Skin of body (tissue), 2 donors: Measurements from ENCODE around the gene BHLHA15. TPM values are rescaled to one million over a fixed set of nuclear protein-coding genes. Genes with fewer than 3 reads are reported as not detected.

Experiments
- DNase-seq: peaks from one replicate; lab custom pipeline; 2025; lab: John Stamatoyannopoulos, UW
- total RNA-seq: library from RNA; depleted of rRNA; stranded (reverse); fragments of >200 nt; gene quantifications from one replicate; pipeline ENCODE4 v1.2.3, GENCODE V29; 2014

Gene BHLHA15
- total RNA-seq, 1 donor from 2014 or later, result 0.49 TPM

- no peak for DNase-seq
Observed at GRCh38 chr7:98241674-98242241, 30.5 kb downstream of the BHLHA15 start.

DNA sequence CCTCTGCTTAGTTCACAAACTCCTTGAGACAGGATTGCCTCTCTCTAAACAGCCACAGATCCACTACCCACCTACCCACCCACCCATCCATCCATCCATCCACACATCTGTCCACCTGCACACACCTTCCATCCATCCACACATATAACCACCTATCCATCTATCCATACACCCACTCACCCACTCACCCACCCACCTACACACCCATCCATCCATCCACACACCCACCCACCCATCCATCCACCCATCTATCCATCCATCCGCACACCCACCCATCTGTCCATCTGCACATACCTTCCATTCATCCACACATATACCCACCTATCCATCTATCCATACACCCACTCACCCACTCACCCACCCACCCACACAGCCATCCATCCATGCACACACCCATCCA is 31.1 kb downstream of the BHLHA15 start:
- DNase-seq, result no peak

DNA sequence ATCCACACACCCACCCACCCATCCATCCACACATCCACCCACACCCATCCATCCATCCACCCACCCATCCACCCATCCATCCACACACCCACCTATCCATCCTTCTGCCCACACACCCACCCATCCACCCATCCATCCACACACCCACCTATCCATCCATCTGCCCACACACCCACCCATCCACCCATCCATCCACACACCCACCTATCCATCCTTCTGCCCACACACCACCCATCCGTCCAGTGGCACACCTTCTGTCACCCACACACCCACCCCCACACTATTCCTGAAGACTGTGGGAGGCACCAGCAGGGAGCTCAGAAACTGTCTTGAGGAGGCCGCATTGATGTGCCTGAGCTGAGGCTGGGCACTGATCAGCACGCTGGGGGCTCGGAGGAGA is 31.7 kb downstream of the BHLHA15 start:
- DNase-seq, result no peak

DNA sequence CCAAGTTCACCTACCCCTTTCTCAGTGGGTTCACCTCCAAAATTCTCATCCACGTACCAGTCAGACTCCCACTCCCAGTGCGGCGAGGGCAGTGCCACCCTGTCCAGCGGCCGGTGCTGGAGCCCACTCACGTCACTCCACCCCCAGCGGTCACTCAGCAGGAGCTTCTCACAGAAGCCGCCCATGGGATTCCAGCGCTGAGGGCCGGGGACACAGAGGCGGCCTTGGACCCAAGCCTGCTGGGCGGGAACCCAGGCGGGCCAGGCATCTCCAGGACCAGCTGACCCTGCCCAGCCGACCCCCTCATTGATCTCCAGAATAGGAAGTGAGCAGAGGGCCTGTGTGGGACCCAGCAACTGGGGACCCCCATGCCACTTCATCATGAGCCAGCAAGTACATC is 33.6 kb downstream of the BHLHA15 start:
- DNase-seq, result no peak

DNA sequence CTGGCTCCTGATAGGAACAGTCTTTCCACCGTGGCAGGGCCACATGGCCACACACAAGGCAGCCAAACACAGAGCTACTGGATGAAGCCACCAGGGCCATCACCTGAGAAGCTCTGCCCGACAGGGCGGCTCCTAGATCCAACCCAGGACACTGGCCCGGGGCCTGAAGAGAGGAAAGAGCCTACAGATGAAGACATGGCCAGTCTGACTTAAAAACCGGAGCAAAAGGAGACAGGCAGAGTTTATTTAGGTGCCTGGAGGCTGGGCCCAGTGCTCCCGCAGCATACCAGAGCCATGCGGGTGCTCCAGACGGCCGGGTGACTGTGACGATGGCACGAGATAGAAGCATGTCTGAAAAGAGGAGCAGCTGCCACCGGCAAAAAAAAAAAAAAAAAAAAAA is 36.9 kb downstream of the BHLHA15 start:
- DNase-seq, result no peak

GRCh38 chr7:98249106-98249505 is 37.9 kb downstream of the BHLHA15 start:
- DNase-seq, result no peak

GRCh38 chr7:98250789-98251188 is 39.5 kb downstream of the BHLHA15 start:
- DNase-seq, result no peak

GRCh38 chr7:98251231-98251600 is 40.0 kb downstream of the BHLHA15 start:
- no peak for DNase-seq

- DNase-seq, result peak; percentile 85
Observed at GRCh38 chr7:98251601-98252424, 40.6 kb downstream of the BHLHA15 start, which contains the start of gene TECPR1. TECPR1 (minus strand) TSS chr7:98252232; CDS start chr7:98246146, 6,086 bp downstream.

GRCh38 chr7:98252425-98253054 is 41.3 kb downstream of the BHLHA15 start:
- no peak for DNase-seq

GRCh38 chr7:98254516-98254915 is 43.3 kb downstream of the BHLHA15 start:
- no peak for DNase-seq

- DNase-seq, result no peak
Observed at GRCh38 chr7:98254951-98255610, 43.8 kb downstream of the BHLHA15 start.

- no peak for DNase-seq
Observed at GRCh38 chr7:98256431-98256830, 45.2 kb downstream of the BHLHA15 start.

DNA sequence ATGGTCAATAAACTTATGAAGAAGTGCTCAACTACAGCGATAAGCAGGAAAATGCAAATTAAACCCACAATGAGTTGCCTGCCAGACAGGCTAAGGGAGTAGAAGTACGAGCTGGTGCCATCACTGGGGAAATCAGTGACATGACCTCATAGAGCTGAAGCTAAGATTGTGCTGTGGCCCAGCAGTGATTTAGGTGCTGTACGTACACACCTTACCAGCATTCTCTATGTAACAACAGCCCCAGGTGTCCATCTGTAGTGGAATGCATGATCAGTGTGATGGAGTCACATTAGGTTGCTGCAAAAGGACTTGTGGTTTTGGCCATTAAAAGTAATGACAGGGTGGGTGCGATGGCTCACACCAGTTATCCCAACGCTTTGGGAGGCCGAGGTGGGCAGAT is 46.5 kb downstream of the BHLHA15 start:
- no peak for DNase-seq

Other genes with a start within 250 kb of the BHLHA15 start
- gene OCM2, start 221.2 kb upstream of the BHLHA15 start, total RNA-seq, result not detected
- 12.9 TPM for gene LMTK2, start 104.6 kb upstream of the BHLHA15 start, total RNA-seq
- gene TECPR1, start 40.8 kb downstream of the BHLHA15 start, total RNA-seq, result 8.3 TPM
- gene BRI3, start 70.2 kb downstream of the BHLHA15 start, total RNA-seq, result 30.2 TPM
- 7.6 TPM for gene BAIAP2L1, start 189.7 kb downstream of the BHLHA15 start, total RNA-seq